NCI-H2029 treated with DMSO at 0.1 percent for 48 hours (cell line): ENCODE results near the gene SOX9.
"Not testable (repeated sequence)": the region's sequence is repeated elsewhere in the genome, so short reads cannot be mapped to it uniquely, and the experiment has no call there.

Experiments
- DNase-seq: peaks from one replicate; lab custom pipeline; 2025; lab: John Stamatoyannopoulos, UW

The SOX9 gene

DNA sequence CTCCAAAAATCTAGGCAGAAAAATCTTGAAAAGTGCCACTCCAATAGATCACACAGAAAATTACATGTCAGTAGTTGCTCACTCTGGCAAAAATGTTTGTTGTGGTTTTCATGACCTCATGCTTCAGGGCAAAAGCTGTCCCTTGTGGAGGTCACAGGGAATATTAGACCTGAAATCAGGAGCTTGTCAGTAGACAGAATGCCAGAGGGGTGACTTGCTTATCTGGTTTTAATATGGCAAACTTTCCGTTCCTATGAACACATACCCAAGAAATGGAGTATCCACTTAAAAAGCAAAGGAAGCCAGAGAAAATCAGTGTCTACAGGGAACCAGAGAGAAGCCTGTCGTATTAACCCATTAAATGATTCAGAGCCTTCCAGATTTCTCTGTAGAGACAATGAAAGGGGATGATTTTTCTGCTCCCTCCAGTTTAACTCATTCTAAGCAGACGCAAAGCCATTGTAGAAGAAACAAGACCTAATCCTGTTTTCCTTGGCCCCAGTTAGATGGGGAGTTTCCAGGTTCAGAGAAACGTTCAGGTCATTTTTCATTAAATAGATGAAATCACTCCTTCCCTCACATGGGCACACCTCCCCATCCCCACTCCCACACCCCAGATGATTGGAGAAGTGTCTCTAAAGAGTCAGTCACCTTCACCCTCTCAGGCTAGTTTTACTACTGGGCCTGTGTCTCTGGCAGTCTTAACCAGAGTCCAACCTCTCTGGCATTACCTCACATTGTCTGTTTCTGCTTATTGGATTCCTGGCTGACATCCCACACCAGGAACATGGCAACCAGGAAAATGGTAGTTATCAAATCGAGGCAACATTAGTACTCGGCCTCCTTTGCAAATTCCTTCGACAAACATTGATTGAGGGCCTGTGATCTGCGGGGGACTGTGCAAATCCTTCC lies 6.0 kb downstream of the SOX9 start:
- DNase-seq: peak; percentile 40

- no peak for DNase-seq
These were observed 7.2 kb downstream of the SOX9 start for GRCh38 chr17:72128039-72128438.

GRCh38 chr17:72134608-72135394 lies 14.0 kb downstream of the SOX9 start:
- DNase-seq: no peak

DNA sequence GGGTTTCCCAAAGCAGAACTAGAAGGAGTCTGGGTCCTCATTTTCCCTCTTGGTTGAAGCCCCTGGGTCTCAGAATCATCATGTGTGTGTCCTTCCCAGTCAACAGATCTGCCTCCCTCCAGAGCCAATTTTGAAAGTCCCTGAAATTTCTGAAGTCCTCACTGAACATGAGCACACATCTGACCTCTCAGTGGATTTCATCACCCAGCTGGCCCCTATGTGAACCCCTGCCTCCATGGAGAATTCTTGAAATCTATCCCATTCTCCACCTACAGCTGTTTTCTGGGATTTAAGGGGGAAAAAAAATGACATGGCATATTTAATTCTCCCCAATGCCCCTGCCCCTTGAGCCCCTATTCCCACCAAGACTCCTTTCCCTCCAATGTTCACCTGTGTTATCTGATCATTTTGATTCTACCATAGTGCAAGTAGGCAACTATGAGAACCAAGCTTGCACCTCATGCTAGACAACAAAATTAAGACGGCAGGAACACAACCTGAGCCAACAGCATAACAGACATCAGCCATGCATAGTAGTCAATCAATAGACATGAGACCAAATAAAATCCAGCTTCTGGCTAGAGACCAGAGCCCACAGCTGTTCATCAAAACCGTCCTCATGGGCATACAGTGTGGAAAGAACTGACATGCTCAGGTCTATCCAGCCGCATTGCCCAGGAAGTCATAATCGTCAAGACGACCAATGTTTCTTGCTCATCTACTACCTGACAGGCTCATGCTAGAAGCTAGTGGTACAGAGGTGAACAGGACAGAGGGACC lies 14.9 kb downstream of the SOX9 start:
- DNase-seq: no peak

DNA sequence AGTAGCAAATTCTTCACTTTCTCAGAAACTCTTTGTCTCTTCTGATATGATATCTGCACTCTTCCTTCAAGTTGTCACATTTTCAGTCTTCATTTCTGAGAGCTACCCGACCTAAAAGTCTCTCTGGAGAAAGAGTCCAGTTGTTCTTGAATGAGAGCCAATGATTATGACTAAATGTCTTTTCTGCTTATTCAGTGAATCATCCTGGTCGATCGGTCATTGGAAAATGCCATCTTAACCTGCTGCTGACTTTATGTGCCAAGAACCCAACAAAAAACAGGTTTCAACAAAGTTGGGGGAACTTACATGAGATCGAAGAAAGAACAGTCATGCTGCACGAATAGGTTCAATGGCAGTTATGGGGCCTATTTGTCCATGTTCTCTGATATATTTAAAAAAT lies 15.9 kb downstream of the SOX9 start:
- DNase-seq: no peak

DNA sequence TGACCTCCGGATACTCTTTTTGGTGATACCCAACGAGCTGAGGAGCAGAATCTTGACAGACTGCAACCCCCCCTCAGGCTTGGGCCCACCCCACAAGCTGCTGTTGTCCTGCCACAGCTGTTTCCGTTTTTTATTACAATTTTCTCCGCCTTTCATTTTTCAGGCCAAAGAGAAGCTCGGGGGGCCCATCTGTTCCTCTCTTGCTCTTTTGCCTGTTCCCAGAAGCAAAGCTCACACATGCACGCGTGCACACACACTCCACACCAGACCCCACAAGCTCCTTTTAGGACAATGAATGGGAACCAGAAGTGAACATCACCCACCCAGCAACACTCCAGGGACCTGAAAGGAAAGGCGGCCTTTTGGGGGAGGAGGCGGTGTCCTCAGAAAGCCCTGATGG lies 16.3 kb downstream of the SOX9 start:
- no peak for DNase-seq

DNA sequence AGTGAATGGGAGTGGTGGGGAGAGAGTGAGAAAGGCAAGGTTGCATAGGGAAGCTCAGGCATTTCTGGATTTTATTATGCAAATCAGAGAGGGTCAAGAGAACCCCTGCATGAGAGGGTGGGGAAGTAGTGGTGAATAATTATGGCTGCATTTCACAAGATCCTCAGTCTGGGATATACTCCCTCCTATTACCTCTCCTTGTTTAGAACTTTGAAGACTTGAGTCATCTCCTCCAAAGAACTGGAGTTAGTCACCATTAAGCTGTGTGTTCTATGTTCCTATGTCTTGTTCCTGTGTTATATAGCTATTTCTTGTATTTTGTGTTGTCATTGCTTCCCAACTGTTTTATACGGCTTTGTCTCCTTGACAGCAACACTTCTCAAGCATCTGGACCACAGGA lies 18.4 kb downstream of the SOX9 start:
- no peak for DNase-seq

GRCh38 chr17:72141336-72141735 lies 20.5 kb downstream of the SOX9 start:
- DNase-seq: no peak

DNA sequence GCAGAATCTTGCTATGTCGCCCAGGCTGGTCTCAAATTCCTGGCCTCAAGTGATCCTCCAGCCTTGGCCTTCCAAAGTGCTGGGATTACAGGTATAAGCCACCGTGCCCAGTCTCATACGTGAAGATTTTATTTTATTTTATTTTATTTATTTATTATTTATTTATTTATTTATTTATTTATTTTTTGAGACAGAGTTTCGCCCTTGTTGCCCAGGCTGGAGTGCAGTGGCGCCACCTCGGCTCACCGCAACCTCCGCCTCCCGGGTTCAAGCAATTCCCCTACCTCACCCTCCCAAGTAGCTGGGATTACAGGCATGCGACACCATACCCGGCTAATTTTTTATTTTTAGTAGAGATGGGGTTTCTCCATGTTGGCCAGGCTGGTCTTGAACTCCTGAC lies 21.3 kb downstream of the SOX9 start:
- DNase-seq: not testable (repeated sequence)

DNA sequence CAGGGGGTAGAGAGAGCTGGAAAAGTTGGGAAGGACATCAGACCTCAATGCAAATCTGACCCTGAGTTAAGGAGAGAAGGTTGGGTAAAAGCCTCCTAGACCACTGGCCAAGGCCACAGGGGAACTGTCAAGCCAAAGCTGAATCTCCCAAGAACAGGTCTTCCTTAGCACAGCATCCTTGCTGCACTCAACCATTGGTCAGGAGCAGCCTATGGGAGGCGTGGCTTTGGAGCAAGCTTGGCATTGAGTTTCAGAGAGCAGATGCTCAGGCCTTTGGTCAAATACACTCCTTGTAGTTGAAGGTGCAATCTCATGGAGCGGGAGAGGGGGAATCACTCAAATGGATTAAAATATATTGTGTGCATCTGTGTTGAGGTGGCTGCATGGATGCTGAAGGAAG lies 21.8 kb downstream of the SOX9 start:
- DNase-seq: no peak

DNA sequence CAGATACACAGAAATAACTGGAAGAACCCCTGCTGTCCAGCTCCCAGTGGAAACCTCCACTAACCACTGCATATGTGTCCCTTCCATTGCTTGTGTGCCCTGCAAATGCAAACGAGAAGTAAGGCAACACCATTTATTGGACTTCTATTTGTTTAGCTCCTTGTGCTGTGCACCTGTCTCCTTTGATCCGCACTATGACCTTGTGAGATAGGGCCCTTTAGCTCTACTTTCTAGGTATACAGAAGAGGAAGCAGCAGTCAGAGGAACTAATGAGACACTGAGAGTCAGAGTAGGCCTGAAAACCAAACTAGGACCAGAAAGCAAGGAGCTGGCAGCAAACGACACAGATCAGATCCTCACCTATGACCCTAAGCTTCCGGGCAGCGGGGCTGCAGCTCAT lies 22.4 kb downstream of the SOX9 start:
- peak; percentile 17 for DNase-seq

GRCh38 chr17:72144101-72144500 lies 23.3 kb downstream of the SOX9 start:
- no peak for DNase-seq

DNA sequence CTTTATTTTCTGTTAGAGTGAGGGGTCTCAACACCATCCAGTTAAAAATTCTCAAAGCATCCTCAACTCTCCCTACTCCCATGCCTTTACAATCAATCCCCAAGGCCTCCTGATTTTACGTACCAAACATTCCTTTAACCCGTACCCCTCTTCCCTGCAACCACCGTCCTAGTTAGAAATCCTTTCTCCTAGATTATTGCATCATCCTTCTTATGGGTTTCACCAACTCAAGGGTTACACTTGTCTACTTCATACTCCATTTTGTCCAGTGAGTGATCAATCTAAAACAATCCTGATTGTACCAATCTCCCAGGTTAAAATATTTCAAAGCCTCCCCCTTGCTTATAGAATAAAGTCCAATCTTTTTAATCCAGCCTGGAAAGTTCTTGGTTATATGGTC lies 24.7 kb downstream of the SOX9 start:
- no peak for DNase-seq

GRCh38 chr17:72145962-72146361 lies 25.1 kb downstream of the SOX9 start:
- no peak for DNase-seq

DNA sequence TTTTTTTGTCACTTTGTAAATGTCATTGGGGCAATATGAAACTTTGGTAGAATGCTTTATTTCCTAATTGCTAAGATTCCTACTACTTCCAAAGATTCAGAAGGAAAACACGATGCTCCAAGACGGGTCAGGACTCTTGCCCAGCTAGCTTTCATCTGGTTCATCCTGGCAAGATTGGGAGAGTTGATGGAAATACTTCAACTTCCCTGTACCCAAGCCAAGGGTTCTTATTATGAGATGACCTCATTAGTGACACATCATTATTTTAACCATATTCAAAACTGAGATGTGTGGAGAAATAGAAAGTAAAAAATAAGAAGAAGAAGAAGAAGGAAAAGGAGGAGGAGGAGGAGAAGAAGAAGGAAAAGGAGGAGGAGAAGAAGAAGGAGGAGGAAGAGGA lies 25.6 kb downstream of the SOX9 start:
- DNase-seq: no peak

DNA sequence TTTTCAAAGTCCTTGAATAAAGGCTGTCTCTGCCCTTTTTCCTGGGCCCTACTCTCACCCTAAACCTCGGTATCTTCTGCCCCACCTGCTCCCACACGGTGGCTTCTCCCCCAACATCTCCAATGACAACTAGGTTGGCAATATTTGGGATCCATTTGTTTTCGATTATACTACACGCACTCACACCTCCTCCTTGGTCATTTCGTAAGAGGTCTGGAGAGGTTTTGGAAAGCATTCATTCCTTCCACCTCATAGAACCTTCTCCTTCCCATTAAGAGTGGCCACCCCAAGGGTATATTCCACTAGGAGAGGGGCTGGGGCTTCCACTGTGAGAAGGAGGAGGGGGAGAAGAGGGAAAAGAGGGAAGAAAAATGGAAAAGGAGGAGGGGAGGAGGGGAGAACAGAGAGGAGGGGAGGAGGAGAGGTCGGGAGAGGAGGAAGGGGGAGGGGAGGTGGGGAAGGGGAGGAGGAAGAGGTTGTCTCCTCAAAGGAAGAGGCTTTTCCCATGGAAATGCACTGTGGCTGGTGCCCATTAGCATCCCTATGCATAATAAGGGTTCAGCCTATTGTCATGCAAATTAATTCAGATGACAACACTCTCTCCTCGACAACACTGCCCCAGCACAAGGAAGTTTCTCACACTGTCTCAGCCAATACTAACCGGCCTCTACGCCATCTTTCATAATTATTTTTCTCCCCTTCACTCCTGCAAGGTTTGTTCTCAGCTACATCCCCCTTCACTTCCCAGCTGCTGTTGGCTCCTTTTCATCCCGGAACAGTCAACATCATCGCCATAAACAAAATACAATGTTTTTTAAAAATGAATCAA lies 30.0 kb downstream of the SOX9 start:
- peak; percentile 50 for DNase-seq

- peak; percentile 95 for DNase-seq
These were observed 31.0 kb downstream of the SOX9 start for GRCh38 chr17:72151565-72152386.

DNA sequence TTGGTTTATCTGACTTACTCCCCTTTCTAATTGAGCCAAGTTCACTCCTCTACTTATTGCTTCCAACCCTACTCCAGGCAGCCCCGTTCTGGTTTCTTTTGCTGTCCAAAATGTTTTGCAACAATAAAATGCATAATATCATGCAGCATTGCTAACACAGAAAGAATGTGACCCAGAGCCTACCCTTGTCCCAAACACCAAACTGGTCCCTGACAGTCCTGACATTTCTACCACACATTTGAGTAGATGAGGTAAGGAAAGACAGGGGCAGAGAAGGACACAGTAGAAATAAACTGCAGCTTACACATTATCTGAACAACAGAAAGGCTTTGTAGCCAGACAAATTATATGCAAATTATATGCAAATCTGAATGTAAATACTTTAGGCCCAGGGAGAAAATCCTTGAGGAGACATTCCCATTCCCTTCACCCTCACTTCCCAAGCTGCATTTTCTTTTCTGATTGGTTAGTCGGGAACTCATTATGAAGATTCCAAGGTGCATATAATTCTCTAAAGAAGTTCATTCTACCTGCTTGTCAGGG lies 31.6 kb downstream of the SOX9 start:
- no peak for DNase-seq

GRCh38 chr17:72158895-72159885 lies 38.4 kb downstream of the SOX9 start:
- DNase-seq: peak; percentile 26
